ENCODE results near the gene BOLA3.

GRCh38 chr2:74103763-74104162 lies 43.9 kb downstream of the BOLA3 start:
- no peak for TF ChIP-seq CTCF (conservative IDR thresholded peaks at IDR 0.05; ENCODE audit: low read depth, low read length)
- TF ChIP-seq FOS (IDR thresholded peaks at IDR 0.05; ENCODE audit: low read depth, low read length), result no peak
- TF ChIP-seq USF2 (IDR thresholded peaks at IDR 0.05; ENCODE audit: low read depth, low read length), result no peak
- no peak for TF ChIP-seq ELK1 (IDR thresholded peaks at IDR 0.05; ENCODE audit: borderline replicate concordance, low read depth, low read length)
- TF ChIP-seq RFX5 (IDR thresholded peaks at IDR 0.05; ENCODE audit: low read depth, low read length), result no peak
- TF ChIP-seq POLR2A (IDR thresholded peaks at IDR 0.05; ENCODE audit: low read depth, low read length), result no peak
- no peak for TF ChIP-seq CEBPB (IDR thresholded peaks at IDR 0.05; ENCODE audit: low read depth, low read length)
- TF ChIP-seq RAD21 (IDR thresholded peaks at IDR 0.05; ENCODE audit: low read length), result no peak
